ENCODE results near the gene IL4I1.
"Not testable (repeated sequence)": the region's sequence is repeated elsewhere in the genome, so short reads cannot be mapped to it uniquely, and the experiment has no call there.

IL4I1 gene

GRCh38 chr19:49896863-49897621 lies at the start of gene IL4I1:
Gene IL4I1 (minus strand): TSS chr19:49896887. CDS start chr19:49896160, 727 bp downstream.
- DNase-seq, result no peak

GRCh38 chr19:49946415-49946814 lies 49.7 kb upstream of the IL4I1 start:
- no peak for DNase-seq

- DNase-seq, result not testable (repeated sequence)
These were observed 47.9 kb upstream of the IL4I1 start for GRCh38 chr19:49944567-49944966.

GRCh38 chr19:49940482-49940791 lies 43.8 kb upstream of the IL4I1 start:
- no peak for DNase-seq

GRCh38 chr19:49939721-49940481 lies 43.2 kb upstream of the IL4I1 start:
- DNase-seq, result no peak

GRCh38 chr19:49938662-49939061 lies 42.0 kb upstream of the IL4I1 start:
- no peak for DNase-seq

- DNase-seq, result peak; percentile 75
These were observed 41.2 kb upstream of the IL4I1 start for GRCh38 chr19:49937750-49938381.

- no peak for DNase-seq
These were observed 39.9 kb upstream of the IL4I1 start for GRCh38 chr19:49936549-49936948.

GRCh38 chr19:49933643-49934042 lies 37.0 kb upstream of the IL4I1 start:
- no peak for DNase-seq

GRCh38 chr19:49932731-49933131 lies 36.0 kb upstream of the IL4I1 start:
- no peak for DNase-seq

- DNase-seq, result no peak
These were observed 35.4 kb upstream of the IL4I1 start for GRCh38 chr19:49932041-49932451.

- DNase-seq, result no peak
These were observed 34.8 kb upstream of the IL4I1 start for GRCh38 chr19:49931293-49932040.

- DNase-seq, result no peak
These were observed 33.9 kb upstream of the IL4I1 start for GRCh38 chr19:49930483-49931011.

- DNase-seq, result peak; percentile 81
These were observed 33.2 kb upstream of the IL4I1 start for GRCh38 chr19:49929611-49930482.

- peak; percentile 63 for DNase-seq
These were observed 32.5 kb upstream of the IL4I1 start, which contains the start of the genes ATF5 and NUP62 for GRCh38 chr19:49929121-49929610. Gene ATF5 (plus strand): TSS chr19:49929205. CDS start chr19:49930851, 1,646 bp downstream. Gene NUP62 (minus strand): TSS chr19:49929504. CDS start chr19:49909807, 19,697 bp downstream.

GRCh38 chr19:49927526-49928264 lies 31.0 kb upstream of the IL4I1 start:
- no peak for DNase-seq

GRCh38 chr19:49926515-49926914 lies 29.8 kb upstream of the IL4I1 start:
- no peak for DNase-seq

- no peak for DNase-seq
These were observed 28.8 kb upstream of the IL4I1 start for GRCh38 chr19:49925486-49925885.

GRCh38 chr19:49924881-49925210 lies 28.2 kb upstream of the IL4I1 start:
- not testable (repeated sequence) for DNase-seq

GRCh38 chr19:49924004-49924880 lies 27.6 kb upstream of the IL4I1 start:
- peak; percentile 80 for DNase-seq
